Ovary (tissue), 9 donors: ENCODE results near the gene LLCFC1. TPM values are rescaled to one million over a fixed set of nuclear protein-coding genes. Genes with fewer than 3 reads are reported as not detected.

ENCODE experiments used
- DNase-seq, 5 donors: peaks; one replicate each; pipeline ENCODE4 v3.0.0-alpha.2; 2019 to 2020
- H3K27ac ChIP-seq, 2 donors: fragments of 200-600 bp; one replicate each; pipeline versions ENCODE4 v1.5.1 to v1.8.0; 2019 to 2022
- H3K27me3 ChIP-seq: fragments of 200-600 bp; one replicate; pipeline ENCODE4 v1.8.0; 2022
- H3K36me3 ChIP-seq: fragments of 200-600 bp; sonication (generic); one replicate; pipeline ENCODE4 v1.5.1; 2019
- H3K4me1 ChIP-seq: one replicate; pipeline ENCODE4 v1.8.1; 2013; ENCODE audit warnings: mild to moderate bottlenecking, moderate library complexity; ENCODE audit not compliant: insufficient read depth
- H3K4me3 ChIP-seq: fragments of 200-600 bp; sonication (generic); one replicate; pipeline ENCODE4 v1.5.1; 2017
- H3K9me3 ChIP-seq, 2 donors: fragments of 200-600 bp in 1 of 2; sonication (generic) in 1 of 2; one replicate each; pipeline versions ENCODE4 v1.5.1 to v1.8.1; 2013 to 2019; ENCODE audit warnings: mild to moderate bottlenecking in 1 of 2, moderate library complexity in 1 of 2
- EP300 ChIP-seq: sonication (generic); formaldehyde crosslinking; IDR thresholded peaks from one replicate; pipeline ENCODE4 v1.6.1; 2017; ENCODE audit warnings: antibody characterized with exemption
- POLR2A ChIP-seq: fragments of 450-650 bp; IDR thresholded peaks from one replicate; pipeline ENCODE4 v1.6.1; 2017; ENCODE audit warnings: antibody characterized with exemption, mild to moderate bottlenecking, moderate library complexity
- WGBS, 3 donors: extraction: QIAGEN DNeasy Blood & Tissue Kit in 1 of 3; methylation state at CpG; one replicate each; pipeline versions ENCODE4 v1.1.5 to v1.1.7; 2013 to 2017; 5-methylcytosine and 5-hydroxymethylcytosine counted together
- intact Hi-C, 4 donors: fragments of 100-400 bp; cut with DNase I; formaldehyde crosslinking; loops; one replicate each; pipeline versions ENCODE4 v1.11.0 to v1.15.1; 2022 to 2023
- polyA plus RNA-seq, 2 donors: library from polyadenylated mRNA; stranded (reverse); fragments of 200-250 nt in 1 of 2; fragments of 350-450 nt in 1 of 2; fragmentation: Illumina TruSeq in 1 of 2; extraction: RNeasy Lipid Tissue Mini Kit (QIAGEN cat#74804) in 1 of 2; gene quantifications; one replicate each; pipeline ENCODE4 v1.2.3, GENCODE V29; 2013 to 2014
- total RNA-seq, 7 donors: library from RNA; depleted of rRNA in 2 of 7; stranded (reverse); fragments of >200 nt in 2 of 7; fragmentation: NEBNext Ultra II Directional in 3 of 7; extraction: Animal tissue kit (Norgen Biotek cat#: 25700) in 3 of 7; gene quantifications; one replicate each; pipeline versions ENCODE4 v1.1.0 to v1.2.4, GENCODE V29; 2016 to 2023
- TF ChIP-seq, protein P1 (sequence below), 3 donors: fragments of 450-650 bp in 2 of 3; fragments of 200-600 bp in 1 of 3; IDR thresholded peaks; one replicate each; pipeline versions ENCODE4 v1.5.1 to v1.8.0; 2016 to 2022; ENCODE audit warnings: antibody characterized with exemption in 3 of 3, mild to moderate bottlenecking in 1 of 3
- donor health status: DM: no; HTN: no; CAD: no; lungs with moderate emphysema.
- donor health status: DM: no; HTN: no; CAD: no.
- donor health status: Bipolar disorder and iron deficiency.
- donor health status: DM: yes; HTN: yes; CAD: no.
- donor health status: DM: no; HTN: no; CAD: no.
- donor health status: DM: yes; HTN: yes; CAD: no.

Gene LLCFC1
- total and polyA plus RNA-seq, 9 donors, result not detected

DNA sequence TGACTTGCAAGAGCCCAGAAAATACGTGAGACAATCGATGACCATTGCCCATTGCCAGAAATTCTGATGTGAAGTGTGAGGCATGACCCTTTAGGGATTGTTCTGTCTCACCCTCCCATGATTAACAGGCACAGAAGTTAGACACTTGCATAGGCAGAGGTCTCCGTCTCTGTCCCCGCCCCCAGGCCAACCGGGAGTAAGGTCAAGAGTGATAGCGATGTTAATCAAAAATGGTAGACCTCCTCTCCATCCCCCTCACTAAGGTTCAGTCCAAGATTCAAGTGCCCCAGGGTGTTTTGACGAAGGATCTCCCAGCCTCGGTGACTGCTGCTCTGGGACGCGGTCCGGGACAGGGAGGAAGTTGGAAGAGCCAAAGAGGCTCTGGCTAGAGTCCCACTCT lies 31.0 kb upstream of the LLCFC1 start:
- TF ChIP-seq, protein P1, sequence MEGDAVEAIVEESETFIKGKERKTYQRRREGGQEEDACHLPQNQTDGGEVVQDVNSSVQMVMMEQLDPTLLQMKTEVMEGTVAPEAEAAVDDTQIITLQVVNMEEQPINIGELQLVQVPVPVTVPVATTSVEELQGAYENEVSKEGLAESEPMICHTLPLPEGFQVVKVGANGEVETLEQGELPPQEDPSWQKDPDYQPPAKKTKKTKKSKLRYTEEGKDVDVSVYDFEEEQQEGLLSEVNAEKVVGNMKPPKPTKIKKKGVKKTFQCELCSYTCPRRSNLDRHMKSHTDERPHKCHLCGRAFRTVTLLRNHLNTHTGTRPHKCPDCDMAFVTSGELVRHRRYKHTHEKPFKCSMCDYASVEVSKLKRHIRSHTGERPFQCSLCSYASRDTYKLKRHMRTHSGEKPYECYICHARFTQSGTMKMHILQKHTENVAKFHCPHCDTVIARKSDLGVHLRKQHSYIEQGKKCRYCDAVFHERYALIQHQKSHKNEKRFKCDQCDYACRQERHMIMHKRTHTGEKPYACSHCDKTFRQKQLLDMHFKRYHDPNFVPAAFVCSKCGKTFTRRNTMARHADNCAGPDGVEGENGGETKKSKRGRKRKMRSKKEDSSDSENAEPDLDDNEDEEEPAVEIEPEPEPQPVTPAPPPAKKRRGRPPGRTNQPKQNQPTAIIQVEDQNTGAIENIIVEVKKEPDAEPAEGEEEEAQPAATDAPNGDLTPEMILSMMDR (IDR thresholded peaks at IDR 0.05), result no peak
- no peak for TF ChIP-seq POLR2A
- TF ChIP-seq EP300, result no peak
- no peak overlapping the region for H3K27ac ChIP-seq
- DNase-seq, result no peak
- H3K27me3 ChIP-seq, result no peaks in the 10 kb centered on the region
- intact Hi-C loops, result no loop called here
- no peaks in the 10 kb centered on the region for H3K9me3 ChIP-seq
- H3K36me3 ChIP-seq, result no peaks in the 10 kb centered on the region
- no peaks in the 10 kb centered on the region for H3K4me1 ChIP-seq
- no peak overlapping the region for H3K4me3 ChIP-seq
- 82 to 86% (median 84%) methylated on average over 11 of the region's 11 CpGs for WGBS, 3 donors

DNA sequence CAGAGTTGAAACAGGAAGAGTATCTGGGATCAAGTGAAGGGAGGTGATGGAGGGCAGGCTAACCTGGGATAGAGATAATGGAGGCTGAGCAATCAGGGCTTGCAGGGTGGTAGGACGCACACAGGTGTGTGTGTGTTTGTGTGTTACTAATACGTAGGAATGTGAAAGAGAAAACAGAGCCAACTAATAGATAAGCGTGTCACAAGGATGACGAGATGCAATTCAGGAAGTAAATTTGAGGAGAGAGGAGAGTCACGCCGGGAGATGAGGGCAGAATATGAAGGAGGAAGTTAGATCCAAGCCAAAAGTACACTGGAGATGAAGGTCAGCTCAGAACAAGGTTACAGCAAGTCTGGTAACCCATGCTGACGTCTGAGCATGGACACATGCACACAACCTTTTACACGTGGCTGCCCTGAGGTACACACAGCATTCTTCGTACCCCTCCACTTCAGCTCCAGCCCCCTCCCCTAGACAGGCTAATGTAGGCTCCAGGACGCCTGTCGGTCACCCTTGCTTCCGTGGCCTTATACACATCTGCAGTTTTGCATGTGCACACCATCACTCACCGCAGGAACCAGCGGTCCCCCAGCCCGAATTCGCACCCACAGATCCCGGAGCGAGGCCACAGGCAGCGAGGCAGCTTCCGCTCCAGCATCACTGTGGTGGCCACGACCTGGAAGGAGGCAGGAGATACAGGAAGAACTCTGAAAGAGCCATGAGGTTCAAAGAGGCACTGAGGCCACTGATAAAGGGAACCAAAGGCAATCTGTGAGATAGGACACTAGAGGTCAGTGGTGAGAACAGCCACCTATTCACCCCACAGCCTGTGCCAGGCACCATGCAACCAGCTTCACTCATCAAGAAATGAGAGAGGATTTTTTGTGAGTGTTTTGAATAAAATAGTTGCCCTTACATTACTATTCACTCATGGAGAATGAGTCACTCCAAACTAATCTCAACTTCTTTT lies 30.1 kb upstream of the LLCFC1 start:
- Histone ChIP-seq H3K4me3 (no peak overlapping the region), H3K27me3 (no peaks in the 10 kb centered on the region), H3K9me3 (no peaks in the 10 kb centered on the region), H3K4me1 (no peaks in the 10 kb centered on the region), H3K27ac (no peak overlapping the region), H3K36me3 (no peaks in the 10 kb centered on the region)
- TF ChIP-seq, protein P1 (IDR thresholded peaks at IDR 0.05), result no peak
- TF ChIP-seq POLR2A (no peak), EP300 (no peak)
- DNase-seq, result no peak
- 60 to 69% (median 62%) methylated on average over 21 of the region's 21 CpGs for WGBS, 3 donors
- intact Hi-C loops, result no loop called here

DNA sequence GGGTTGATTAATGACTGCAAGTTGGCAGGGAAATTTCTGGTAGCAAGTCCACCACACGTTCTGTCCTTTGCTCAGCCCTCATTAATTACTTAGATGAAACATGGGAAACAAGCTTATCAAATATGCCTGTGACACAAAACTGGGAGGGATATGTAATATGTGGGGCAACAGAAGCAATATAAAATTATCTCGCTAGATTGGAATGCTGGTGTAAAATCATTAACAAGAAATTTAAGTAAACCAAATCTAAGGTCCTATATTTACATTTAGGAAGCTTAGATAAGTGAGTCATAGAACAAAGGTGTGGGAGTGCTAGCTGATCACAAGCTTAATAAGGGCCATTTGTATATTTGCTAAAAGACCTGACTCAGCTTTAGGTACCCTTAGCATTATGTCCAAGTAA lies 29.3 kb upstream of the LLCFC1 start:
- H3K27me3 ChIP-seq, result no peaks in the 10 kb centered on the region
- H3K36me3 ChIP-seq, result no peaks in the 10 kb centered on the region
- no peaks in the 10 kb centered on the region for H3K9me3 ChIP-seq
- DNase-seq, result no peak
- WGBS, 3 donors, result 28 to 40% (median 34%) methylated on average over 2 of the region's 2 CpGs
- H3K27ac ChIP-seq, result no peak overlapping the region
- no peaks in the 10 kb centered on the region for H3K4me1 ChIP-seq
- H3K4me3 ChIP-seq, result no peak overlapping the region
- TF ChIP-seq EP300 (no peak), POLR2A (no peak)
- TF ChIP-seq, protein P1 (IDR thresholded peaks at IDR 0.05), result no peak
- intact Hi-C loops, result no loop called here

GRCh38 chr7:142910481-142910880 lies 28.8 kb upstream of the LLCFC1 start:
- no peaks in the 10 kb centered on the region for H3K9me3 ChIP-seq
- H3K27me3 ChIP-seq, result no peaks in the 10 kb centered on the region
- intact Hi-C loops, result no loop called here
- no peak overlapping the region for H3K27ac ChIP-seq
- no peaks in the 10 kb centered on the region for H3K36me3 ChIP-seq
- H3K4me1 ChIP-seq, result no peaks in the 10 kb centered on the region
- WGBS, 3 donors, result 38 to 61% (median 47%) methylated on average over 2 of the region's 2 CpGs
- H3K4me3 ChIP-seq, result no peak overlapping the region
- TF ChIP-seq EP300, result no peak
- TF ChIP-seq, protein P1 (IDR thresholded peaks at IDR 0.05), result no peak
- no peak for TF ChIP-seq POLR2A
- no peak for DNase-seq
